Endothelial cell of umbilical vein (primary cell): Measurements from ENCODE around the gene C16orf90. TPM values are rescaled to one million over a fixed set of nuclear protein-coding genes. Genes with fewer than 3 reads are reported as not detected.

Source experiments
- BruUV-seq: library from RNA; stranded (reverse); fragments of 400-500 nt; replicated peaks from 2 replicates; lab custom pipeline; 2021; lab: Mats Ljungman, UMichigan
- CTCF ChIA-PET: fragments of 300-600, 350-600 bp; sonication (Branson Sonifier 250); formaldehyde crosslinking; loops from one replicate; lab custom pipeline; 2021; ENCODE audit warnings: antibody characterized with exemption, inconsistent platforms; lab: Charles Lee
- POLR2A ChIA-PET: fragments of 300-600, 350-600 bp; sonication (Branson Sonifier 250); formaldehyde crosslinking; loops from one replicate; lab custom pipeline; 2021; ENCODE audit warnings: antibody characterized with exemption, inconsistent platforms; lab: Charles Lee
- DNase-seq: peaks from one replicate; pipeline ENCODE4 v3.0.0-alpha.2; 2011; ENCODE audit warnings: low read depth, low spot score
- FAIRE-seq: peaks from 2 replicates; lab custom pipeline; 2011; peaks lifted over from hg19 to GRCh38; lab: Jason Lieb, UNC
- H2AFZ ChIP-seq: 2 replicates; pipeline ENCODE4 v1.6.0; 2012; ENCODE audit warnings: low read depth, low read length, control low read depth, inconsistent platforms
- H3K27ac ChIP-seq: 2 replicates; pipeline ENCODE4 v1.5.1; 2011; ENCODE audit warnings: low read depth, mild to moderate bottlenecking, control low read depth, low read length, moderate library complexity; ENCODE audit not compliant: insufficient read depth
- H3K27me3 ChIP-seq, 2 experiments: 2 replicates each; pipeline versions ENCODE4 v1.6.0 to v1.6.1; 2011; ENCODE audit warnings: low read length in 2 of 2, mixed read lengths in 1 of 2; ENCODE audit not compliant: control insufficient read depth in 2 of 2, insufficient read depth in 2 of 2
- H3K36me3 ChIP-seq, 2 experiments: 2 replicates in 1 of 2; 3 replicates in 1 of 2; pipeline ENCODE4 v1.5.1; 2011; ENCODE audit warnings: low read length in 2 of 2, mild to moderate bottlenecking in 1 of 2, moderate library complexity in 1 of 2; ENCODE audit not compliant: control insufficient read depth in 2 of 2, insufficient read depth in 2 of 2; ENCODE audit errors: extremely low read depth in 1 of 2
- H3K4me1 ChIP-seq: 3 replicates; pipeline ENCODE4 v1.5.1; 2011; ENCODE audit warnings: mild to moderate bottlenecking, low read length; ENCODE audit not compliant: control insufficient read depth, insufficient read depth; ENCODE audit errors: extremely low read depth
- H3K4me2 ChIP-seq: 2 replicates; pipeline ENCODE4 v1.6.1; 2011; ENCODE audit warnings: low read length, control low read depth, mixed read lengths; ENCODE audit not compliant: insufficient read depth
- H3K4me3 ChIP-seq, 3 experiments: fragments of 200-600 bp in 1 of 3; sonication (generic), shearing (Covaris generic) in 1 of 3; replicated peaks in 1 of 3; 2 replicates each; pipeline ENCODE4 v1.5.1; 2011 to 2016; ENCODE audit warnings: control low read depth in 3 of 3, low read length in 3 of 3, mild to moderate bottlenecking in 2 of 3, inconsistent platforms in 1 of 3, low read depth in 1 of 3, moderate library complexity in 1 of 3; ENCODE audit not compliant: insufficient read depth in 1 of 3
- H3K79me2 ChIP-seq: 2 replicates; pipeline ENCODE4 v1.6.0; 2012; ENCODE audit warnings: low read length, inconsistent platforms; ENCODE audit not compliant: control insufficient read depth, insufficient read depth
- H3K9ac ChIP-seq: replicated peaks from 2 replicates; pipeline ENCODE3; 2011; ENCODE audit warnings: low read length, control low read depth; ENCODE audit not compliant: insufficient read depth; ENCODE audit errors: extremely low read depth
- H3K9me1 ChIP-seq: replicated peaks from 3 replicates; pipeline ENCODE4 v1.6.0; 2011; ENCODE audit warnings: mild to moderate bottlenecking, low read length; ENCODE audit not compliant: control insufficient read depth, insufficient read depth; ENCODE audit errors: extremely low read depth
- H3K9me3 ChIP-seq: replicated peaks from 2 replicates; pipeline ENCODE4 v1.5.1; 2012; ENCODE audit warnings: low read length, inconsistent platforms; ENCODE audit not compliant: control insufficient read depth, insufficient read depth
- H4K20me1 ChIP-seq: replicated peaks from 2 replicates; pipeline ENCODE3; 2011; ENCODE audit warnings: mild to moderate bottlenecking, low read length; ENCODE audit not compliant: control insufficient read depth, insufficient read depth; ENCODE audit errors: extremely low read depth
- CTCF ChIP-seq, 2 donors: IDR thresholded peaks; 1 replicate in 1 of 2; 2 replicates in 1 of 2; pipeline ENCODE4 v1.5.1; 2011; ENCODE audit warnings: low read length in 2 of 2, mild to moderate bottlenecking in 2 of 2, moderate library complexity in 2 of 2, control low read depth in 1 of 2, inconsistent platforms in 1 of 2, low read depth in 1 of 2; ENCODE audit not compliant: insufficient read depth in 1 of 2; ENCODE audit errors: extremely low read depth in 1 of 2
- FOS ChIP-seq: IDR thresholded peaks from 2 replicates; pipeline ENCODE4 v1.6.1; 2011; ENCODE audit warnings: mild to moderate bottlenecking, low read length, moderate library complexity, borderline replicate concordance; ENCODE audit not compliant: insufficient read depth
- GATA2 ChIP-seq: IDR thresholded peaks from 2 replicates; pipeline ENCODE4 v1.7.0; 2011; ENCODE audit warnings: low read depth, mild to moderate bottlenecking, moderate library complexity, mixed read lengths, low read length; ENCODE audit not compliant: insufficient read length, insufficient read depth
- MYC ChIP-seq: IDR thresholded peaks from one replicate; pipeline ENCODE4 v1.6.1; 2011; ENCODE audit warnings: mild to moderate bottlenecking, low read depth, low read length
- POLR2AphosphoS5 ChIP-seq: IDR thresholded peaks from 2 replicates; pipeline ENCODE4 v1.6.1; 2012; ENCODE audit warnings: low read depth, mild to moderate bottlenecking, control low read depth, low read length, moderate library complexity; ENCODE audit not compliant: insufficient read depth
- dilution Hi-C: fragments of 300-500 bp; cut with MboI; formaldehyde crosslinking; loops from one replicate; pipeline ENCODE4 v1.15.0; 2019; ENCODE audit warnings: low sequenced_read_pairs; ENCODE audit not compliant: extremely low pct_ligation_motif_present
- intact Hi-C: fragments of 100-400 bp; cut with micrococcal nuclease; formaldehyde crosslinking; loops from one replicate; pipeline ENCODE4 v1.10.0; 2022
- polyA plus RNA-seq, 4 experiments: library from polyadenylated mRNA; depleted of rRNA in 3 of 4; stranded (reverse) in 3 of 4; unstranded in 1 of 4; fragments of >200 nt; gene quantifications; 2 replicates each; pipeline versions ENCODE4 v1.2.1 to v1.2.3, GENCODE V29; 2011 to 2012; ENCODE audit warnings: missing spikeins in 1 of 4
- total RNA-seq: library from RNA; stranded (reverse); gene quantifications from 2 replicates; pipeline ENCODE4 v1.2.3, GENCODE V29; 2021
- TF ChIP-seq, protein P1 (sequence below): IDR thresholded peaks from 2 replicates; pipeline ENCODE4 v1.6.1; 2011; ENCODE audit not compliant: insufficient read depth, insufficient read length

Gene C16orf90
- total and polyA plus RNA-seq, 2 donors (not counting 3 experiments of a cell fraction or from before 2014, with no cell fraction given), result not detected

GRCh38 chr16:3467921-3468320 lies 27.4 kb downstream of the C16orf90 start:
- dilution Hi-C loops, result no loop called here
- H3K9me1 ChIP-seq, result no peaks in the 10 kb centered on the region
- ChIA-PET POLR2A (no interaction called here), CTCF (no interaction called here)
- no peak overlapping the region for H3K27ac ChIP-seq
- H3K27me3 ChIP-seq, result no peaks in the 10 kb centered on the region
- BruUV-seq, result no TSS peak
- H3K9ac ChIP-seq, result no peak overlapping the region
- H3K4me3 ChIP-seq, result no peak overlapping the region
- DNase-seq (peak; percentile 47), FAIRE-seq (peak; percentile 66)
- no peak overlapping the region for H3K4me2 ChIP-seq
- TF ChIP-seq POLR2AphosphoS5, result no peak
- no peak for TF ChIP-seq MYC
- no peak overlapping the region for H2AFZ ChIP-seq
- H3K4me1 ChIP-seq, result peaks cover 6% of the 10 kb centered on the region
- intact Hi-C loops, result no loop called here
- no peaks in the 10 kb centered on the region for H3K9me3 ChIP-seq
- H3K79me2 ChIP-seq, result peaks cover 87% of the 10 kb centered on the region
- peaks cover 4% of the 10 kb centered on the region for H4K20me1 ChIP-seq
- peaks cover 4% of the 10 kb centered on the region in 2 experiments for H3K36me3 ChIP-seq

DNA sequence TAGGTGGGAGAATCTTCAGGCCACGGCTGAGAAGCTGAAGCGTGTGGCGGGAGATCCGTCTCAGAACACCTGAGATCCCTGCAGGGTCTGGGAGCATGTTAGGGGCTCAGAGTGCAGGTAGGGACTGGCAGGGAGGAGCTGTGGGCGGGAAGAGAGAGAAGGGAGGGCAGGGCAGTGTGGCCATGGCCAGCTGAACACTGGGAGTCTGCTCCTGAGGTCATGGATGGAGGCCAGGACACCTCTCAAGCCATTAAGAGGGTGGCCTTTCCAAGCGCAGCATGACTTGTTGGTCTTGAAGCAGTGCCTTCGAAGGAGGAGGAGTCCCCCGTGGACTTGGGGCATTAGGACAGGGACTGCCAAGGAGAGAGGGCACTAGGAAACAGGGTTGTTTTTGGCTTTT lies 28.1 kb downstream of the C16orf90 start:
- Histone ChIP-seq H3K4me1 (peaks cover 6% of the 10 kb centered on the region), H2AFZ (no peak overlapping the region), H3K9me3 (no peaks in the 10 kb centered on the region), H3K9ac (no peak overlapping the region), H3K4me2 (no peak overlapping the region), H3K79me2 (peaks cover 92% of the 10 kb centered on the region), H3K9me1 (no peaks in the 10 kb centered on the region), H3K4me3 (no peak overlapping the region), H3K27me3 (no peaks in the 10 kb centered on the region), H4K20me1 (peaks cover 5% of the 10 kb centered on the region), H3K36me3 (peaks cover 4% of the 10 kb centered on the region in 2 experiments), H3K27ac (no peak overlapping the region)
- intact Hi-C loops (no loop called here), dilution Hi-C loops (no loop called here)
- CTCF ChIA-PET, result no interaction called here
- DNase-seq, result no peak
- FAIRE-seq, result no peak
- POLR2A ChIA-PET, result no interaction called here
- BruUV-seq, result no TSS peak
- TF ChIP-seq CTCF (IDR thresholded peaks at IDR 0.05; ENCODE audit: extremely low read depth in 1 of 2, insufficient read depth in 1 of 2, low read depth in 1 of 2, low read length in 2 of 2) (no peak), FOS (no peak), GATA2 (no peak)
- TF ChIP-seq, protein P1, sequence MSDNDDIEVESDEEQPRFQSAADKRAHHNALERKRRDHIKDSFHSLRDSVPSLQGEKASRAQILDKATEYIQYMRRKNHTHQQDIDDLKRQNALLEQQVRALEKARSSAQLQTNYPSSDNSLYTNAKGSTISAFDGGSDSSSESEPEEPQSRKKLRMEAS, result no peak
